CD4-positive, alpha-beta T cell treated with Interferon gamma for 1 hour (primary cell): Measurements from ENCODE around the gene EPPIN.

Source experiments
- DNase-seq: peaks from one replicate; pipeline ENCODE4 v3.0.0-alpha.2; 2020

EPPIN gene

DNA sequence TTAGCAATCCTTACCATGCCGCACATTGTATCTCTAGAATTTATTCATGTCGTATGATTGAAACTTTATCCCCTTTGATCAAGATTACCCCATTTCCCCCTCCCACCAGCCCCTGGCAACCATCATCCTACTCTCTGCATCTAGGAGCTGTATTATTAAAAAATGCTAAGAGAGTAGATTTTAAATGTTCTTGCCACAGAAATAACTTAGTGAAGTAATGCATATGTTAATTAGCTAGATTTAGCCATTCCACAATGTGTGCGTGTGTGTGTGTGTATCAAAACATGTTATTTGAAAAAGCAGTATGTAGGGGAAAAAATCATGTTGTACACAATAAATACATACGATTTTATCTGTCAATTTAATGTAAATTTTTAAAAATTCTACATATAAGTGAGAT, 19.9 kb downstream of the EPPIN start:
- DNase-seq: no peak

DNA sequence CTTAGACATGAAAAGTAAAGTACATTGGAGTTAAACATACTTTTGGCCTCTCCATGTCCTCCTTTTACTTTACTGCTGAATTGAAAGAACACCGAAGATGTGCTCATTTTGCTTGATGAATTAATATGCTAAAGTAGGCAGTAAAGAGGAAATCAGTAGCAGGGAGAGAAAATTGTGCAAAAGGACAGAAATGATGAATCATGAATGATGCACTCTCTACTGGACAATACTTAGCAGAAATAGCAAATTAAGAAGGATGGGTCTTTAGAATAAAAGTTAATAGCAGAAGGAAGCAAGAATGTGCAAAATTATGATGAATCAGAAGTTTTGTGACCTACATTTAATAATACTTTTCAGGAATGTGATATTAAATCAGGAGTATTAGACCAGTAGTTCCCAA, 23.4 kb downstream of the EPPIN start:
- no peak for DNase-seq

DNA sequence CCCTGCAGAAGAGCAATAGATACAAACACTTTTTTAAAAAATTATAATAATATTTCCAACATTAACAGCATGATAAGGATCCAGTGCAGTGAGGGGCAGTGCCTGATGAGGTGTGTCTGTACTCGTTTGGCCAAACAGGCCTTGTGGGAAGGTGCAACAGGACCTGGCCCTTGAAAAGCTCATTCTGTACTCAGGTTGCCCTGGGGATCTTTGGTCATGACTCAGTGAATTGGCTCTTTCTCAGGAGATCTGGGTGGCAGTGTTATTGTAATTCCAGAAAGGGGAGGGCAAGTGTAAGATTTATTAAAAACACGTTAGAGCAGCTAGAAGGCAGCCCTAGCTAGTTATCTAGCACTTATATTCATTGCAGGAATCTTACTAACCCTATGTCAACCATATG, 28.9 kb downstream of the EPPIN start:
- no peak for DNase-seq

DNA sequence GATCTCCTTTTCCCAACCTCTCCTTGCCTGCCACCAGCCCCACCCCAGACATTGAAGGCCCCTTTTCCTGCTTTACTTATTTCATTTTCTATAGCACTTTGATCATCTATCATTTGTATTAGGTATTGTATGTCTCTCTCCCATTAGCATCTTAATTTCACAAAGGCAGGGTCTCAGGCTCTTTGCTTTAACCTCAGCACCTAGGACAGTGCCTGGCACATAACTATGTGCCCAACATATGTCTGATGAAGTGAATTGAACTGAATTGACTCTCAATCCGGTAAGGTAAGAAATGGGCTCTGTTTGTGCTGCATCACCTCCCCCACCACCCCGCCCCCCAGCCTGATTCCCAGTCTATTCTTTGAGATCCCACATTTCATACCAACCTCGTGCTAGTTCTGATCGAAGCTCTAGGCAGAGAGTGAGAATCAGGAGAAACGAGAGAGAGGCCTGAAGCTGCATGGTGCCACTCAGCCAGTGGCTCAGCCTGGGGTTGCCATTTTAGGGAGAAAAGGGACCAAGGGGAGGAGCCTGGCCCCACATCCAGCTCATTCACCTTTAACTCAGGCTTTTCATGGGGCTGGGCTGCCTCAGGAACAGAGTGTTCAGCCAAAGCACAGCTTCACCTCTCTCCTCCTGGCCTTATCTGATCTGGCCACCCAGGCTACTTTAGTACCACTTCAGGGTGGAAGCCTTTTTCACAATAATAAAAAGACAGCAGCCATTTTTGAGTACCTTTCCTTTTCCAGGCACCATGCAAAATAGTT, 31.9 kb downstream of the EPPIN start, which contains the start of gene SPINT3:
Gene SPINT3, minus strand, starts transcription at position 476 of the 767 bp plus-strand sequence. Its CDS starts 14 bp downstream, at position 462.
- no peak for DNase-seq

DNA sequence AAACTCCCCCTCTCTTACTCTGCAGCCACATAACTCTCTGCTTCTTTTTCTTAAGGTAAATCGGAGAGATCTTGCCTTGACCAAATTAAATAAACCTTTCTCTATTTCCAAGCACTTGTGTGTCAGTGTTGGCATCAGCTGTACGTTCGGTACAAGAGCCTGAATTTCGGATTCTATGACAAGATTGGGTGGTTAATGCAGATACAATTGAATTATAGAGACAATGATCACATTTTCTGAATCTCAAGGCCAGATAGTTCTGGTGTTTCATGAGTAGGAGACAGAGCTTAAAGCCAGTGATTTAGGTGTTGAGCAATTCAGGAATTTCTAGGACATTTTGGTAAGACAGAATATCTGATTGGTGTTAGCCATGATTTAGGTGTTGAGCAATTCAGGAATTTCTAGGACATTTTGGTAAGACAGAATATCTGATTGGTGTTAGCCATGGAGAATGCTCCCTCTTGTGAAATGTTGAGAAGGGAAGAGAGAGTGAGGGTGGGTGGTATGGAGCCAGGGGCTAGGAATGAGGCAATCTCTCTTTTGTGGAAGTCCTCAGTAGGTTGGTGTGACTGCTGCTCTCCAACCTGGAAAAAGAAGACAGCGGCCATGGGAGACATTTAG, 36.8 kb downstream of the EPPIN start:
- no peak for DNase-seq

DNA sequence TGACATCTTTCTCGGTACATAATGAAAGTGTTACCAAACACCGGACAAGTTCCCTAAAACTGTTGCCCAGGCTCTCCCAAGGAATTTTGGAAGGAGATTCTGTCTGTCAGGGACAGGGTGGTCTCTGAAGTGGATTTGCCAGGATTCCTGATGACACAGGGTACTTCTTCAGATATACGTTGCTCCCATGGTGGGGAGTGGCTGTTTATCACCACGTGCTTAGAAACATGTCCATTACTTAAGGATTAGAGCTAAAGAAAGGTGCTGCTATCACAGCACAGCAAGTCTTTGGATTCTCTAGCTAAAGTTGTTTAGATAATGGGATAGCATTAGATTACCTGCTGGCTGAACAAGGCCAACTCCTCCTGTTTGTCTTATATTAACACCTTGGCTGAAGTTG, 38.1 kb downstream of the EPPIN start:
- DNase-seq: no peak

DNA sequence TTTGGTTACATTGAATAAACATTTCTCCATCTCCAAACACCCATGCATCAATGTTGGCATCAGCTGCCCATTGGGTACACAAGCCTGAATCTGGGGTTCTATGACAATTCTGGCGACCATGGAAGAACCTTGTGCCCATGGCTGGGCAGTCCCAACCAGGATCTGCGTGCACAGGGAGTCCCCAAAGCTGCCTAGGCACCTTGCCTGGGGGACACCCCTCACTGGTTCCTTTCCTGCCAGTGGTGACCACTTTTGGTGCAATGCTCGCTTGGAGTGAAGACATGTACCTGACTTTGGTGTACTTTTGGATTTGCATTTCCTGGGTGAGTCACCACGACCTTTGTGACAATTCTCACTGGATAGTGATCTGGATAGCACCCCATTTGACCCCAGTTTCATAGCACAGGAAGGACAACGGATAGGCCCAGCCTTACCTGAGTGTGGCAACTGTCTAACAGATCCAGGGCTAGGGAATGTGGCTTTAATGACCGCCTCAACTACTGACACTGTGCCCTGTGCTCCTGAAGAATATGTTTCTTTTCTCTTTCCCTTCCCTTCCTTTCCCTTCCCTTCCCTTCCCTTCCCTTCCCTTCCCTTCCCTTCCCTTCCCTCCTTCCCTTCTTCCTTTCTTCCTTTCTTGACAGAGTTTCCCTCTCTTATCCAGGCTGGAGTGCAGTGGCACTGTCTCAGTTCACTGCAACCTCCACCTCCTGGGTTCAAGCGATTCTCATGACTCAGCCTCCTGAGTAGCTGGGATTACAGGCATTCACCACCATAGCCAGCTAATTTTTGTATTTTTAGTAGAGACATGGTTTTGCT, 38.9 kb downstream of the EPPIN start:
- no peak for DNase-seq

DNA sequence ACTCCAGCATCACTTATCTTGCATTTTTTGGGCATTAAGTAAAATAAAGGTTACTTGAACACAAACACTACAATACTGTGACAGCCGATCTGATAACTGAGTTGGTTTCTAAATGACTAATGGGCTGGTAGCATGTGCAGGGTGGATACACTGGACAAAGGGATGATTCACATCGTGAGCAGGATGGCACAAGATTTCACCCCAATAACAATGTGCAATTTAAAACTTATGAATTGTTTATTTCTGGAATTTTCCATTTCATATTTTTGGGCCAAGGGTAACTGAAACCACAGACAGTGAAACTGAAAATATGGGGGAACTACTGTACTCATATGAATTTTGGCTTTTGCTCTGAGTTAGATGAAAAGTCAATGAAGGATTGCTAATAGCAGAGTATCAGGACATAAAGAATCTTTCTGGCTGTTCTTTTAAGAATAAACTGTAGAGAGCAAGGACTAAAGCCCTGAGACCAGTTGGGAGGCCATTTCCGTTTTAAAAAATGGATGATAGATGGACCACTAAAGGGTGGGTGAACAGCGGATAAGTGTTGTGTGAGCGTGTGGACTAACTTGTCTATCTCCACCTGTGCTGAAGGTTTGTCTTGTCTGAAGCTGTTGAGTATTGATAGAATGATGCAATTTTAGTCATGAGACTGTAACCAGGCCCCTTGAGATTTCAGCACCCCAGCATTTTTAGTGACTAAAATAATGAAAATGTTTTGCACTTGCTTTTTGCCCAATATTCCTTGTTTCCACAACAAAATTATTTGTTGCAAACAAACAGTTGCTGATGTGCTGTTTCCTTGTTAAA, 40.0 kb downstream of the EPPIN start:
- no peak for DNase-seq

DNA sequence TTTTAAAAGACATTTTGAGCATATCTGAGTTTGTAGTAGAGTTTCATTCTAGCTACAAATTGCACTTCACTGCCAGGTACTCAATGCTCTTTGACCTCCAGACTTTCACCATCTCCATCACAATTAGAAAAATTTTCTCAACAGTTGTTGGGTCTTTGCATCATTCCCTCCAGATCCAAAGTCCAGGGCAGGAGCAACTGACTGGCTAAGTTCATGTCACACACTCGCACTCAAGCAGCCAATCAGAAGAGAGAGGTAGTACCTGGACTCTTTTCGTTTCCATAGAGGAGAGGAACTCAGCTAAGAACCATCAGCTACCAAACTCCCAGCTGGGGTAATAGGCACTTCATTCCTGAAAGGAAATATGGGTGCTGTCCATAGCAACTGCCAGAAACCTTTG, 40.8 kb downstream of the EPPIN start:
- no peak for DNase-seq

DNA sequence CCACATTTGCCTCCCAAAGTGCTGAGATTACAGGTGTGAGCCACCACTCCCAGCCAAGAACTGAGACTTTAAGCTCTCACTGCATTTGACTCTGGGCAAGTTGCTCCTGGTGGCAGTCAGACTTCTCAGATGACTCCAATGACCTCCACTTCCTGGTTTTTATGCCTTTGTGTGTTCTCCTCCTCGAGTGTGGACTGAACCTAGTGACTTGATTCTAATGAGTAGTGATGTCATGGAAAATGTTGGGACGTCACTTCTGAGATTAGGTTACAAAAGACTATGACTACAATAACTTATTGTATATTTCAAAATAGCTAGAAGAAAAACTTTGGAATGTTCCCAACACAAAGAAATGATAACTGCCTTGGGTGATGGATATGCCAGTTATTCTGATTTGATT, 43.8 kb downstream of the EPPIN start:
- no peak for DNase-seq

DNA sequence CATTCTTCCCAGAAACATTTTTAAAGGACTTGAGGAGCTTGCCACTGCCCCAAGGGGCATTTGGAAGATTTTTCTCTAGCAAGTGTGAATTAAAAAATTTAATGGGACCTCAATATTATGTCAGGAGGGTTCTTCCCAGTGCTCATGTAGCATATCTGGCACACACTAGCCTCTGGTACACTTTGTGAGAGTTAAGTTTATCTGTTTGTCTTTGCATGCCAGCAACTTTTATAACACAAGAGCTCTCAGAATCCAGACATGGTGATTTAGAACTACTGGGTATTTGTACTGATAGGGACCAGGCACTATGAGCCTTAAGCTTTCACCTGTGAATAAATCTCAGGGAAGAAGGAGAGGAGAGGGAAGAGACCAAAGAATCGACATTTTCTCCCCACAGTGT, 44.6 kb downstream of the EPPIN start:
- DNase-seq: no peak

DNA sequence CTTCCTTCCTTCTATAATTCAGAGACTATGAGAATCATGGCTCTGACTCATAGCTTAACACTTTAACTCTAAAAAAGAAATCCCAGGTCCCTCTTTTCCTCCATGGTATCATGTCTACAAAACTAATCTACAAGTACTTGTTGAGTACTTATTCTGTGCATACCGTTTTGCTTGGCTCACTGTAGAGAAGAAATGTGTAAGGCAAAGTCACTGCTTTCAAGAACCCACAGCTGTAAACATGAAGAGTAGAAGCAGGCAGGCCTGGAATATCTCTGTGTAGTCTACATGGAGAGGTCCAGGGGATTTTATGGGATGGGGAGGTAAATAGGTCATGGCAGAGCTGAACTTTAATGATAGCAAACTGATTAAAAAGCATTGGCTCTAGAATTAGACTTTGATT, 45.6 kb downstream of the EPPIN start:
- DNase-seq: no peak

DNA sequence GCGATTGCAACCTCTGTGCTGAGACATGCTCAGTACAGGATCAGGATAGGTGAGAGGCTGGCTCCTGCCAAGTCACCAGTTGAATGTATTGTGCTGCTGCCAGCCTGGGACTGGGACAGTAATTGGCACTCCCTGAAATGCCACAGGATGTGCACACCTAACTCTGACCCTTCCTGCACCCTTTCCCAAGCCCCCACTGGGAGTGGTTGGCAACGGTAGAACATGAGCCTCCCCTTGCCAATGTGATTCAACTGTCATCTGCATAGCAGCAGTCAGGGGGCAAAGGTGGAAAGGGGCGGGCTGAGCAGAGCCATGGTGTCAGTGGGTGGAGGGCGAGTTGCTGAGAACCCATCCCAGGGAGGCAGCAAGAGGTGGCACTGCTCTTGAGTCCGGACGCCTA, 47.2 kb downstream of the EPPIN start:
- no peak for DNase-seq

DNA sequence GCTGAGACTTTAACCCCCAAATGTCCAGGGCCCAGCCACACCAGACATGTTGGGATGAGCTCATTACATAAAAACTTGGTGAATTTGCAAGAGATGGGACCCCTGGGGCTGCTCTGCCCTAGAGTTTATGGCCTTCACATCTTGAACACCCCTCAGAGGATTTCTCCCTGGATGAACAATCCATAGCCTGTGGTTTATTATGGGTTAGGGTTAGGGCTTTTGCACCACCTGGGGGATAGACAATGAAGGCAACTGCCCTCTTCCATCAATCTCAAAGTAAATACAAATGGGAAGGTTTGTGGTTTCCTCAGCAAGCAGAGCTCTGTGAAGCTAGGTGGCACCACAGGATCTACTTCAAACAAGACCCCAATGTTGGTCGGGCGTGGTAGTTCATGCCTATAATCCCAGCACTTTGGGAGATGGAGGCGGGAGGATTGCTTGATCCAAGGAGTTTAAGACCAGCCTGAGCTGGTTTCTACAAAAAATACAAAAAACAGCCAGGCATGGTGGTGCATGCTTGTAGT, 49.2 kb downstream of the EPPIN start:
- no peak for DNase-seq

DNA sequence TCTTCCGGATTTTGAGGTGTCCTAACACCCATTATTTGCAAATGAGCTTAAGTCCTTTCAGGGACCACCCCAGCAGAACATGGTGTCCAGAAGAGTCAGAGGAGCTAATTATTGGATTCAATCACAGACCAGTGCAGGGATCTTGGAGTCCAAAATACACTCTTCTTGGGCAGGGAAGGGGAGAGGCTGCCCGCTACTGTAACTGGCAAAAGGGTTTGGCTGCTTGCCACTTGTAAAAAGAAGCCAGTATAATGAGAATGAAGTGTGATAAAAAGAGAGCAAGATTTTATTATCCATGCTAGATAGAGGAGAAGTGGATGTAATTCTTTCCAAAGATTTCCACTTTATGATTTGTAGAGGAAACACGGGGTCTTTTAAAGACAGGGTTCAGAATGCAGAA, 51.0 kb downstream of the EPPIN start:
- DNase-seq: no peak

DNA sequence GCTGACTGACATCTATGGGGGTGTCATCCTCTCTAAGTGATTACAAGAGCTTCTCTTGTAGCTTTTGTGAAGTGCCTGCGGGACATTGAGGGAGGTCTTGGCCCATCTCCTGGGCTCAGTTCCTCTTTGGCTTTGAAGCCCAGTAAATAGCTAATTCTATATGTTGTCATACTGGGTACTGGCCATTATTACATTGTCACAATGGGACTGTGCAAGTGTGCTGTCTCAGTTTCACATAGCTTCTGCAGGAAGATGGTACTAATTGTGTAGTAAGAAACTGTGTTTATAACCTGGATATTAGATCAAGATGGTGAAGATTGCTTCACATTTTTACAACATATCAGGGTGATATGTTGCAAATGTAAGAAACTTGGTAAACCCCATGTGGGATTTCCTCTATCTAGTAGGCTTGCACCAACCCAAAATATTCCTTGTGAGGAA, 51.7 kb downstream of the EPPIN start:
- DNase-seq: no peak
